Measurements from ENCODE around the gene AEN.

AEN gene

DNA sequence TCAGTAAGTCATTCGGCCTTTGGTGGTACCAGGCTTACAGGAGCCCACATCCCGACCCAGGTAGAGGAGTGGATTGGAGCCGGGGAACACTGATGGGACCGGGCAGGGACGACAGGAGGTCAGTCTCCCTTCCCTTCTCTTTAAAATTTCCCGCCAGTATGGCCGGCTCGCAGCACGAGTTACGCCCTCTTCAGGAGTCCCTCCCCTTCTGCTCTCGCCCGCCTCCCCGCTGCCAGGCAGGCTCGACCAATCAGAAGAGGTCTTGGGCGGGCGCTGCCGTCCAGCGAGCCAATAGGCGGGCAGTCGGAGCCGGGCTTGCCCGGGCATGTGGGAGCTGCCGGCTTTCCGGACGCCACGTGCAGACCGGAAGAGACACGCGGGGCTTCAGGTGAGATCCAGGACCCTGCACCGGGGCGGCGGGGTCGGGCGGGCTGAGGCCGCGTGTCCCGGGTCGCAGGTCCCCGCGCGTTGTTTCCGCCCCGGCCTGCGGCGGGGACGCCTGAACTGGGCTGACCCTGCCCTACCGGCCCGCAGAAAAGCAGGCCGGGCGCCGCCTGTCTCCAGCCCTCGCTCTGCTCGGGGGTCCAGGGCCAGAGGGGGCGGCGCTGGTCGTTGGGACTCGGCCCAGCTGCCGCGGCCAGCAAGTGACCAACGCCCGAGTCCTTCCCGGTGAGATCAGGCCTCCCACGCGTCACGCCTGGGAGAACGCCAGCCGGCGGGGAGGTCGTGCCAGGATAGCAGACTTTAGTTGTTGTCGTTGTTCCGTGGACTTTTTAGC, at the start of gene AEN:
Gene AEN, plus strand, starts transcription at position 346 of the 778 bp plus-strand sequence. CDS start 4,870 bp downstream, outside the sequence.
- peak; percentile 89 for DNase-seq (ENCODE audit: low read depth, low spot score)

DNA sequence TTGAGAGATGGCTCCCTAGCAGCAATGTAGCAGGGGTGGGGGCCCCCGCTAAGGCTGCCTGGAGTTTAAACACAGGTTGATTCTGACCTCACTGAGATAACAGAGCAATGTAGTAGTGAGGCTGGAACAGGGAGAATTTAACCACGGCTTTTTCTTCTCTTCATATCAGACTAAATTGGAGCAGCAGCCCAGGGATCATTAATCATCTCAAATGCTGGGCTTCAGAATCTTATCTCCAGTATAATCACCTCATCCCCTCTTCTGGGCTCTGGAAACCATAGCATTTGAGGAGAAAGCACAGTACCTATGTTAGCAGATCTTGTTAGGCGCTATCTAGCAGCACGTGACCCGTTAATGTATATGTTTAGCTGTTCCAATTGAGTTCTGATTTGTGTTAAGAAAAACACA, 49.3 kb upstream of the AEN start:
- no peak for DNase-seq (ENCODE audit: low read depth, low spot score)

DNA sequence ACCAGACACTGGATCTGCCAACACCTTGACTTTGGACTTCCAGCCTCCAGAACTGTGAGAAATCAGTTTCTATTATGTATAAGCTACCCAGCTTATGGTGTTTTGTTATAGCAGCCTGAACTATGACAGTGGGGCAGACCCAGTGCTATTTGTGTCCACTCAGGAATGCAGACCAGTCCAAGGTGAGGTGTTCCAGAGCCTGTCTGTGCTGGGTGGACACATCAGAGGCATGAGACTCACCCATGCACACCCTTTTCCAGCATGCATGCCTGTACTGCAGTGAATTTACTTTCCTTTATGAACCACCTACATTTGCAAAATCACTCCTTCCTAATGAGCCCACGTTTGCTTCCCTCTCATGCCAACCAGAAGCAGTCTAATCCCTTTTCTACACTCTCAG, 47.1 kb upstream of the AEN start:
- DNase-seq (ENCODE audit: low read depth, low spot score): no peak

DNA sequence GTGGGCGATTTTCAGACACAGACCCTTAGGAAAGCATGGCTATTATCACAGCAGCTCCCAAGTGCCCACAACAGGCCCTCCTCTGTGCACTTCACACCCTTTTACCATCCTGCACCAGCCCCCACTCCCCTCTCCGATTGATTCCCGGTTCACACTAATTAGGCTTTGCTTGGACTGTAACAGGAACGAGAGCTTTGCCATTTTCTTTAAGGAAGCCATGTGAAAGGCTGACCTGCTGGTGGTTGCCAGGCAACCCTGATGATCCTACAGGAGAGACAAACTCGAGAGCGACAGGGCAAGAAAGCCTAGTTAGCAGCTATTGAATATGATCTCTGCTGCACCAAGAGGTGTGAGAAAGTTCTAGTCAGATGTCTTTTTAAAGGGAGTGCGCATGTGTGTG, 46.5 kb upstream of the AEN start:
- no peak for DNase-seq (ENCODE audit: low read depth, low spot score)

- DNase-seq (ENCODE audit: low read depth, low spot score): no peak
These were observed 41.8 kb upstream of the AEN start for GRCh38 chr15:88579322-88579721.

GRCh38 chr15:88580532-88580931, 40.6 kb upstream of the AEN start:
- no peak for DNase-seq (ENCODE audit: low read depth, low spot score)

DNA sequence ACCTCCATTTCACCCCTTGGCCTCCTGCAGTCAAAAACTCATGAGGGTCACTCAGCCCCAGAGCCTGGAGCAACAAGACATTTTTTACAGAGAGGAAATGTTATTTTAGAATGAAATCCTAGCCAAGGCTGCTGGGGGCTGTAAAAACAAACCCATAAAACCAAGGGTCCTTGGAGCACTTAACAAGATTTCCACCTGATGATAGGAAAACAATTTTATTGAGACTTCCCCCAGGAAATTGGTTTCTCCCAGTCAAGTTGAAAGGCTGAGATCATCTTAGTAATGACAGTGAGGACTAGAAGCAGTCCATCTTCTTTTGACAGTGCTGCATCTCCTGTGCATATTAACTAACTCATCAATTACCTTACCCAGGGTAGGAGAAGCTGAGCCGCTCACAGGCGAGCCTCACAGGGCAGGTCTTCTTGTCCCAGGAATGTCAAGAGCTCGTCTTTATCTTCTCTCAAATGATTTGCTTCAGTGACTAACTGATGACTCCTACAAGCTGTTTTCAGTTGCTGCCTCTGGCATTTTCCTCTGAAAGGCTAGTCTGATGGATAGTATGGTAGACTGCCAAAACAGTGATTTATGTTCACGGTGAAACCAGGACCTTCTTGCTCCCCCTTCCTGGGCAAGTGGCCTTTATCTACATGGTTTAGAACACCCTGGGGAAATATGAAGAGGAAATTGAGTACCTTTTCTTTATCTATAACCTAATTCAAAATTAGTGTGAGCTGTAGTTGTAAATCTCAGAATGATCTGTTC, 34.6 kb upstream of the AEN start:
- no peak for DNase-seq (ENCODE audit: low read depth, low spot score)

- no peak for DNase-seq (ENCODE audit: low read depth, low spot score)
These were observed 30.4 kb upstream of the AEN start for GRCh38 chr15:88590759-88591158.

DNA sequence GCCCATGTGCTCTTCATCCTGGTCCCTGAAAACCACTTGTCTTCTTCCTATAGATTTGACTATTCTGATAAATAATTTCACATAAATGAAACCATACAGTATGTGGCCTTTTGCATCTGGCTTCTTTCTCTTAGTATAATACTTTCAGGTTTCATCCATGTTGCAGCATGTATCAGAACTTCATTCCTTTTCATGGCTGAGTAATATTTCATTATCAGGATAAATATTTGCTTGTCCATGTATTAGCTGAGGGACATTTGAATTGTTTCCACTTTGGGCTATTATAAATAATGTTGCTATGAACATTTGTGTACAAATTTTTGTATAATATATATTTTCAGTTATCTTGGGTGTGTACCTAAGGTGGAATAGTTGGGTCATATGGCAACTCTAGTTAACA, 29.8 kb upstream of the AEN start:
- DNase-seq (ENCODE audit: low read depth, low spot score): no peak

DNA sequence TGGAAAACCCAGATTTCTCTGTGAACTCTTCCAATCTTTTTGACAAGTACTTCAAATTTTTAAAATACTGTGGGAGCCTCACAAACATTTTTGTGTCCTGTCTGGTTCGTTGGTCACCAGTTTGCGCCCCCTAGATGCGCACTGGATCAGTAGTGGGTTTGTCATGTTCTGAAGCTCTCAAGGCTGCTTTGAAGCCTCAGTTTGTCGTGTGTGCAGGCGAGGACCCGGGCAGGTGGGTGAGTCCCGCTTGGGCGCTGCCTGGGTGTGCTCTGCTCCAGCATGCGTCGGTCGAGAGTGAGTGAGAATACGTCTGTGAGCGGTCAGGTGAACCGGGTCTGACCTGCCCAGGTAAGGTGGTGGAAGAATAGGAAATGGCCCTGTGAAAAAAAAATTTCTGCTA, 17.3 kb upstream of the AEN start:
- DNase-seq (ENCODE audit: low read depth, low spot score): no peak

DNA sequence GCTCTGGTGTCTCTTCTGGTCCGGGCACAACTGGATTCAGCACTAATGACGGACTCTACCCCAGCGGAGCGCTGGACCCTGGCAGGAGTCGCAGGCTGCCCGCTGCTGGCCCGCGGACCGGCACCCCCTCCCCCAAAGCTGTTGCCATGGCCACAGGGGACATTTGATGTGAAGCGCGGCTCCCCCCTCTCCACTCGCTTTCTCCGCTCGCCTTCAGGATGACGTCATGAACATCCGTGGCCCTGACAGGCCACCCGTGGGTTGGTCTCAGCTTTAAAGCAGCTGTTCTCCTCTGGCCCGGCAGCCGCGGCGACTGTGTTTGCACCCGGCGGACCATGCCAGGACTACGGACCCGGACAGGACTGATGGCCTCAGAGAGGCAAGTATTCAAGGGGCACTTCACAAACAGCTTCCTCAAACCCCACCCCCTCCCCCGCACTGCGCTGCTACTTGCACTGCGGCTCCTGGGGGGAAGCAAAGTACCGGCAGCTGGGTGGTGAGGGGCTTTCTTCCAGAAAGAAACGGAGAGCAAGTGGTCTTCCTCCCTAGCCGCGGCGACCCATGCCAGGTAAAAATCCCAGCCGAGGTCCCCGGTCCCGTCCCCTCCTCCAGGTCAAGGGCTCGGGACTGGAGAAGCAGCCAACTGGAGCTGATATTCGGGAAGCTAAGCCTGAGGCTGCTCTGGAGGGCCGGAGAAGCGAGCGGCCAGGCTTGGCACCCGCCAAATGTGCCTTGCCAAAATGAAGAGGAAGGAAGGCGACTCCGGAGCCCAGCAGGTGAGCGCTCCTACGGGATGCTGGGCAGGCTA, 16.6 kb upstream of the AEN start:
- DNase-seq (ENCODE audit: low read depth, low spot score): no peak

DNA sequence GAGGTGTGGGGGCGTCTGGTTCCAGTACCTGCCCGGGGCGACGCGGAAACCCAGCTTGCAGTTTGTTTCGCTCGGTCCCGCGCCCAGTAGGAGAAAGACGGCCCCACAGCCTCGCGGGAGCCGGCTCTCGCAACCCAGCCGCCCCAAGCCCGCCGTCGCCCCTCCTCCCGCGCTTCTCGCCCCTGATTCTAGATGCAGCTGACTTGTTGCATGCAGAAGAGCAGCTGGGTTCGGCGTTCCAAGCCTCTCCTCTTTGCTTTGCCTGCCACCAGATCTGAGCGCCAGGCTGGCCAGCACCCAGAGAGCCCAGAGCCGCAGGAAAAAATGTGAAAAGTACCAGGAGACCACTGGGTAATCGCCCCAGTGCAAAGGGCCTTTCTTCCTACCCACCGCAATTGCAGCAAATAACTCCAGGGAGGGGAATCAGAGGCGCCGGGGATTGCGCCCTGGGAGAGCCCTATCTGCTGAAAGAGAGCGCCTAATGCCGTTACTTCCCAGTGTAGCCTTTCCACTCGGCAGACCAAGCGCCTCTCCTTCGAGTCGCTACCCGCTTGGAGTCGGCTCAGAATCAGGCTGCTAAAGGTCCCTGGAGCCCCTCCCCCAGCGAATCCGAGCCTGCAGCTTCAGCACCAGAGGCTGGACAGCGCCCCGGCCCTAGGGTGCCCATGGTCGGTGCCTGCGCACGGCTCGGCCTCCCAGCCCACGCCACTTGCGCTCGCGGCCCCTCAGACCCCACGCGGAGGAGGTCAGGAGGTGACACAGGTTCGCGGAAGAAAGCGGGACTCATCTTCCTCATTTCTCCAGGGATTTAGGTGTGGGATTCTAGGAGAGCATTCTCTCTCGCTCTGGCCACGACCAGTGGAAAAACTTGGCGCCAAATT, 15.7 kb upstream of the AEN start:
- DNase-seq (ENCODE audit: low read depth, low spot score): no peak

GRCh38 chr15:88606070-88606794, 14.9 kb upstream of the AEN start:
- no peak for DNase-seq (ENCODE audit: low read depth, low spot score)

DNA sequence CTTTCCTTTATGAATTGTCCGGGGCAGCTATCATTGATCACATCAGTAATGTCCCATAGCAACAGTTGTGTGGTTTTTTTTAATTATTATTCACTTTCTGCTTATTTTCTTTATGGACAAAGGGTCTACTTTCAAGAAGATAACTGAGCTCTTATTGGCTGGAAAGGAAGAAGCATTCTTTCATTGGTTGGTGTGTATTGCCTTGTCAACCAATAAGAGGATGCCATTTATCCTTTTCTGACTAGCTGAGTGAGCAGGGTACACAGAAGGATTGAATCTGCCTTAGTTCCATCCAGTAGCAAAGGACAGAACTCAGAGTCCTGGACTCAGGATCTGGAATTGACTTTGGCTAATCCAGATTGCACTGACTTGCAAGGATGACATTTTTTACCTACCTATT, 13.2 kb upstream of the AEN start:
- DNase-seq (ENCODE audit: low read depth, low spot score): no peak

GRCh38 chr15:88608607-88609181, 12.4 kb upstream of the AEN start:
- no peak for DNase-seq (ENCODE audit: low read depth, low spot score)

GRCh38 chr15:88609344-88610090, 11.6 kb upstream of the AEN start:
- DNase-seq (ENCODE audit: low read depth, low spot score): no peak

GRCh38 chr15:88610701-88611231, 10.4 kb upstream of the AEN start:
- no peak for DNase-seq (ENCODE audit: low read depth, low spot score)

DNA sequence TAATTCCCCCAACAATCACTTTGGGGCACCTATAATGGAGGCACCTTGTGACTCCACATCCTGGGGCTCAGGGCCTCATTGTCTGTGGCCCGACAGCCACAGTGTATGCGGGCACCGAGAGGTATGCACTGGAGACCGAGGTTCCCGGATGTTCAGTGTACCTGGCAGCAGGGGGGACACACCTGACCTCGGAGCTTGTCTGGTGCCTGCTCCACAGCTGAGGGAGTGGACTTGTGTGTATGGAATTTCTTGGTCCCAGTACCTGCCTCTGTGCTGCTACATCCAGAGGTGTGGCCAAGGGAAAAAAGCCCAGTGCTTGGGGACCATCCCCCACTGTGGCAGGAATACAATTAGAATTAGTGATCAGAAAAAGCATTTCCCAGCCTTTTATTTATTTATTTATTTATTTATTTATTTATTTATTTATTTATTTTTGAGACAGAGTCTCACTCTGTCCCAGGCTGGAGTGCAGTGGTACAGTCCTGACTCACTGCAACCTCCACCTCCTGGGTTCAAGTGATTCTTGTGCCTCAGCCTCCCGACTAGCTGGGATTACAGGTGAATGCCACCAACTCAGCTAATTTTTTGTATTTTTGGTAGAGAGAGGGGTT, 8.8 kb upstream of the AEN start:
- DNase-seq (ENCODE audit: low read depth, low spot score): no peak

Measured in smooth muscle cell of the brain vasculature (primary cell).